ENCODE results near the gene USP19.

USP19 gene

DNA sequence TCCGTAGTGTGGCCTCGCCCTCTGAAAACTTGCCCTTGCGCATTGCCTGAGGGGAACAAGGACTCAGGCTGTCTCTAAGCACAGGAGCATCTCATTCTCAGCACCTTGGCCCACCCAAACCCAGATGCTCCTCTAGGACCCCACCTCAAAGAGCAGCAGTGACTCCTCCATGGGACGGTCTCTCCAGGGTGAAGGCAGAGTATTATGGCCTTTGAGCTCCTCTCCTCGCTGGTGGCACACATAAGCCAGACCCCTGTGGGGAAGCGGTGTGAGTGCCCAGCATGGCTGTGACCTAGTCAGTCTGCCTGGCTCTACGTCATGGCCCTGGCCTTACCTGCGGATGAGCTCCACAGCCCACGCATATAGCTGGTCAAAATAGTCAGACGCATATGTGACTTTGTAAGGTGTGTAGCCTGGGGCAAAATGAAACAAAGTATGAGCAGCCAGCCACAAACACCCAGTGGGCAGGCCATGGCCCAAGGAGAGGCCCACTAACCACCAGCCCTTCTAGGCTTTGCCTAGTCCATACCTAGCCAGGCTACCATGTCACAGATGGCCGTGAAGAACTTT lies 20.5 kb downstream of the USP19 start:
- no peak for DNase-seq

DNA sequence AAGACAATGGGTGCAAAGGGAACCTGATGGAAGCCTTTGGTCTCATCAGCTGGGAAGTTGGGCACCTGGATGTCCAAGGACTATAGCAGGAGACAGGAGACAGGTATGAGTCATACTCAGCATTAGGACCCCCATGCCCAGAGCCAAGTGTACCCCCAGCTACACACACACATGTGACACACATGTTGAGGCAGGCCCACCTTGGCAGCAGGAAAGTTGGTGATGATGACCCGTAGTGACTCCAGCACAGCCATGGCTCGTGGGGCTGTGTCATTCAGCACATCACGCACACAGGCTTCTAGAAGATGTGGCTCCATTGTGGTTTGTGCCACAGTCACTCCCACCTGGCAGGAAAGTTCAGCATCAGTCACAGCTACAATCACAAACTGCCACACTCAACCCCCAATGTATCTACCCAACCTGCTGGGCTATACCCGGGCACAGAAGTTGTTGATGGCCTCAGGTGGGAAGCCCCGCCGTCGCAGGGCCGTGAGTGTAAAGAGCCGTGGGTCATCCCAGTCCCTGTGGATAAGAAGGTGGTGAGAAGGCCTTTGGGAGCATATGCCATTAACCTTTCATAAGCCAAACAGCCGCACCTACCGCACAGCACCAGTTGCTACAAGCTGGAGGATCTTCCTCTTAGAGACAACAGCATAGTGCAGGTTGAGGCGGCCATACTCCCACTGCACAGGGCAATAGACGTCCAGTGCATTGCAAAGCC lies 21.6 kb downstream of the USP19 start:
- no peak for DNase-seq

GRCh38 chr3:49098429-49098828 lies 22.2 kb downstream of the USP19 start:
- DNase-seq: no peak

DNA sequence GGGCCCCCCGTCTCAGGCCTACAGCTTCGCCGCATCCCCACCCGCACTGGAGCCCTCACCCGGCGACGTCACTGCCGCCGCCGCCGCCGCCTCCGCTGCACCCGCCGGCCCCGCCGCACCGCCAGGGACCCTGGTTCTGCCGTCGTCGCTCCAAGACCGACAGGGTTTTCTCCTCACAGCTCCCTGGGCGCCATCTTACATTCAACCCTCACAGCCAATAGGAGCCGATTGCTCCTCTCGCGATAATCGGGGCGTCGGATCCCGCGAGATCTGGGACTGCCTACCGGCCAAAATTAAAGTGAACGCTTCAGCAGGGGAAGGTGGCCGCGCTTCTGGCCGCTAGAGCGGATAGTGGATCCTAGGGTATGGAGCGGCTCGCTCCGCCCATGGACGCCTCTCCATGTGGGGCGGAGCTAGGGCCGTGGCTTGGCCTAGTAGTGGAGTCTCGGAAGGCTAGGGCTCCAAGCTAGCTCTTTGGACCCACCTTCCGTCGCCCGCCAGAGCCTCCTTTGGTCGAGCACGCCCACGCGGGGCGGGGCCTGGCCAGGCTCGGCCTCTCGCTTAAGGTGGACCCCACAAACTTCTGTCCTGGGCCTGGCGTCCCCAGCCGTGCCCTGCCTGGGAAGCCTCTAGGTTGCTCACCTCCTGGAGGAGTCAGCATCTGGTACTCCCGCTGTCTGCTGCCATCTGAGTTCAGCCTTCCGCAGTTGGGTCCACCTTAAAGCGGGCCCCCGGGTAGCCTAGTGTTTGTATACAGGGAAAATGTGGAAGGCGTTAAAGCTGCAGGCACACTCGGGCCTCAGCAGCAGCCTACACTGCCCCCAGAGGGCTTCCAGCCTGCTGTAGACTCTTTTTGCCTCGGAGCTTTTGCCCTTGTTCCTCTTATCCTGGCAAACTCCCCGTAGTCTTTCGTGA lies 26.5 kb downstream of the USP19 start, which contains the start of gene QRICH1:
TSS of gene QRICH1 (minus strand) at position 219 of the 915 bp plus-strand sequence. CDS start 17,054 bp downstream, outside the sequence.
- peak; percentile 97 for DNase-seq

DNA sequence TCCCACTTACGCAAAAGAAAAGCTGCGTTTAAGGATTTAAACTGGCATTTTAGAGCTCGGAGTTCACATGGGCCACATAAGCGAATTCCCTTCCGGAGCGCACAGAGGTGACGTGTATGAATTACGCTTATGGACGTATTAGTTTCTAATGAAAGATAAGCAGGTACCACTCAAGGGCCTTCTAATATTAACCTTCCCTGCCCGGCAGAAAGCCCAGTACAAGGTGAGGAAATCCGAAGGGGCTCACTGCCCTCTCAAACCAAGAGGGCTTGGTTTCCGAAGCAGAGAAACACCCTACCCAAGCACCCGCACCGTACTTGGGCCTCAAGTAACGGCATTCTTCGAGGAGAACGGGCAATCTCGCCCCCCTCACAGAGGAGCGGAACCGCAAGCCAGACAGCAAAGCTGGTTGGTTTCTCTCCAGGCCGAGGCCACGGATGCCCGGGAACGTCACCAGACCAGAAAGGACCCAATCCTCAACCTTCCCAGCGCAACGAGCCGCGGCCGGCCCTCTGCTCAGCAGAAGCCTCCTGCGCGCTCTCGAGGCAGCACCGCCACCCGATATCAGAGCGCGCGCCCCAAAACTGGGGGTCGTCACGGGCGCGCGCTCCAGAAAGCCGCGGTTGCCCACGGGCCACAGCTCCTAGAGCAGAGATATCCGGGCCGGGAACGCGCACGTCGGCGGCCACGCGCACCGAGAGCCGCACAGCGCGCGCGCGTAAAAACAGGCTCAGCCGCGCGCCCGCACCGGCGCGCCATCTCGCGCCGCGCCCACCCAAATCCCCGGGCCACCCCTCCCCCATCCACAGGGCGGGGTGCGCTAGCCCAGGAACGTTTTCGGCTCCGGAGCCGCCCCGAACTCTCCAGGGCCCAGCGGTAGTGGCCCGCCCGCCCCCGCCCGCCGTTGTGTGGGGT lies 27.4 kb downstream of the USP19 start:
- DNase-seq: peak; percentile 67

DNA sequence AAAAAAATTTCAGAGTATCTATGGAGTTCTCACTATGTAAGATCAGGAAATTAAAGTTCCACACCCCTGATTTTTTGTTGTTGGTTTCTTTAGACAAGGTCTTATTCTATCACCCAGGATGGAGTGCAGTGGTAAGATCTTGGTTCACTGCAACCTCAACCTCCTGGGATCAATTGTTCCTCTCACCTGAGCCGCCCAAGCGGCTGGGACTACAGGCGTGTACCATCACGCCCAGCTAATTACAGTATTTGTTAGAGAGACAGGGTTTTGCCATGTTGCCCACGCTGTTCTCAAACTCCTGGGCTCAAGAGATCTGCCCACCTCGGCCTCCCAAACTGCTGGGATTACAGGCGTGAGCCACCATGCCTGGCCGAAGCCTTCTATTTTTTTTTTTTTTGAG lies 39.2 kb downstream of the USP19 start:
- DNase-seq: no peak

DNA sequence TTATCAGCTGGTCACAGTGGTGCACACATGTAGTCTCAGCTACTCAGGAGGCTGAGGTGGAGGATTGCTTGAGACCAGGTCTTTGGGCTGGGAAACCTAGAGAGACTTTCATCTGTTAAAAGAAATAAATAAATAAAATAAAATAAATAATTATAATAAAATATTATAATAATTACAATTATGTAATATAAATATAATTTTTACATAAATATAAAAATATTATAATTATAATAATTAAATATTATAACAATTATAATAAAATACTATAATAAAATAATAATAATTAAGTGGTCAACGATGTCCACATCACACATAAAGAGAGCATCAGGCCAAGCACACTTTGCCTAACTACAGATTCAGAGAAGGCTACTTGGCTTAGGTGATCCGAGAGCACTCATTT lies 41.4 kb downstream of the USP19 start:
- no peak for DNase-seq

DNA sequence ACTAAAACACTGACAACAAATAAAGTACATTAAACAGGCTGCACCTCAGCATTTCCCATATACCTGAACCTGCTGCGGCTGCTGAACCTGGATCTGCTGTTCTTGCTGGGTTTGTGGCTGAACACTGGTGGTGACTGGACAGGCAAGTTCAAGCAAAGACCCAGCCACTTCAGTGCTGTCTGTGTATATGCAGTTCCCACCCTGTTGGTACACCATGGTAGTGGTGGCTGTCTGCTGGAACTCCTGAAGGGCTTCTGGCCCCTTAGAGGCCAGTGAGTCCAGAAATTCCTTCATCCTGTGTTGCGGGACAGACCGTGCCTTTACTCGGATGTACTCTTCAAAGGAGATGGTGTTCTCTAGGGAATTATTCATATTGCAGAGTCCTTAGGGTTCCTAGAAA lies 44.0 kb downstream of the USP19 start:
- DNase-seq: no peak

DNA sequence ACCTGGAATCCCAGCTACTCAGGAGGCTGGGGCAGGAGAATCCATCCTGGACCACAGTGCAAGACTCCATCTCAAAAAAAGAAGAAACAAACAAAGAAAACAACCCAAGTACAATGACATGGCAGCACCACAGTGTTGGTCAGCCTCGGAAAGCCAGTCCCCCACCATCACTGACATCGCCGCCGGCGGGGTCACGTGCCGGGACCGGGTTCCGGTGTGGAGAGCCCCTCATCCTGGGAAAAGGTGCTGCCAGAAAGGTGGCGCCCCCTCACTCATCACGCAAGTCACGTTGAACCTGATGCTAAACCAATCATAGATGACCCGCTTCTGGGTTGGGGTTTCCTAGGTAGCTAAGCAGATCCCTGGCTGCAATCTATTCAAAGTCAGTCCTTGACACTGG lies 44.5 kb downstream of the USP19 start:
- no peak for DNase-seq

All from HCEC 1CT (cell line).